Stimulated activated CD4-positive, alpha-beta T cell treated with anti-CD3 and anti-CD28 coated beads, Interleukin-4, amount 100 ng/mL, for 48 hours (primary cell): ENCODE results near the gene IRF9.

Source experiments
- DNase-seq, 2 donors: peaks; one replicate each; pipeline ENCODE4 v3.0.0-alpha.2; 2020; ENCODE audit warnings: low read depth in 2 of 2

The IRF9 gene

GRCh38 chr14:24131549-24131966, 29.5 kb upstream of the IRF9 start:
- no peak for DNase-seq

- no peak for DNase-seq
These were observed 28.9 kb upstream of the IRF9 start for GRCh38 chr14:24132061-24132685.

- DNase-seq = no peak
These were observed 28.1 kb upstream of the IRF9 start for GRCh38 chr14:24132976-24133375.

GRCh38 chr14:24133735-24134134, 27.3 kb upstream of the IRF9 start:
- DNase-seq = no peak

- no peak for DNase-seq
These were observed 25.6 kb upstream of the IRF9 start for GRCh38 chr14:24135584-24135833.

GRCh38 chr14:24135834-24136683, 25.0 kb upstream of the IRF9 start, which contains the start of gene PSME1:
Gene PSME1, plus strand, starts transcription at chr14:24136194. Its CDS starts 69 bp downstream, at chr14:24136263.
- DNase-seq = peak; percentile 90 to 95

- DNase-seq = no peak
These were observed 24.2 kb upstream of the IRF9 start for GRCh38 chr14:24136684-24137528.

GRCh38 chr14:24137529-24138395, 23.3 kb upstream of the IRF9 start:
- no peak for DNase-seq

- no peak for DNase-seq
These were observed 22.4 kb upstream of the IRF9 start for GRCh38 chr14:24138396-24139271.

- no peak for DNase-seq
These were observed 21.7 kb upstream of the IRF9 start for GRCh38 chr14:24139272-24139934.

GRCh38 chr14:24141097-24141880, 19.8 kb upstream of the IRF9 start, which contains the start of gene EMC9:
Gene EMC9, minus strand, starts transcription at chr14:24141591. Its CDS starts 287 bp downstream, at chr14:24141304.
- peak; percentile 99 to 100 for DNase-seq

- no peak for DNase-seq
These were observed 17.6 kb upstream of the IRF9 start for GRCh38 chr14:24143511-24143910.

GRCh38 chr14:24144451-24144850, 16.6 kb upstream of the IRF9 start:
- DNase-seq = no peak

GRCh38 chr14:24145219-24145618, 15.8 kb upstream of the IRF9 start:
- no peak for DNase-seq

GRCh38 chr14:24145690-24146452, 15.2 kb upstream of the IRF9 start:
- DNase-seq = no peak

- peak; percentile 86 to 92 for DNase-seq
These were observed 14.6 kb upstream of the IRF9 start, which contains the start of gene PSME2 for GRCh38 chr14:24146453-24146977. Gene PSME2, minus strand, starts transcription at chr14:24146610. Its CDS starts 29 bp downstream, at chr14:24146581.

- DNase-seq = peak; percentile 95 to 100
These were observed 13.9 kb upstream of the IRF9 start, which contains the start of gene RNF31 for GRCh38 chr14:24146978-24147760. Gene RNF31, plus strand, starts transcription at chr14:24147498. Its CDS starts 201 bp downstream, at chr14:24147699.
